Hepatocyte (in vitro differentiated cells): ENCODE results near the gene PDE1C. TPM values are rescaled to one million over a fixed set of nuclear protein-coding genes. Genes with fewer than 3 reads are reported as not detected.
"Not testable (repeated sequence)": the region's sequence is repeated elsewhere in the genome, so short reads cannot be mapped to it uniquely, and the experiment has no call there.

Source experiments
- DNase-seq: peaks from one replicate; pipeline ENCODE4 v3.0.0-alpha.2; 2016; ENCODE audit warnings: low spot score
- H2AFZ ChIP-seq: fragments of 200-600 bp; sonication (generic); 2 replicates; pipeline ENCODE4 v1.6.0; 2016; ENCODE audit warnings: antibody characterized with exemption, mild to moderate bottlenecking
- H3K27ac ChIP-seq: fragments of 200-600 bp; sonication (generic); 2 replicates; pipeline ENCODE4 v1.5.1; 2016; ENCODE audit warnings: mild to moderate bottlenecking
- H3K27me3 ChIP-seq: fragments of 200-600 bp; sonication (generic); 2 replicates; pipeline ENCODE4 v1.6.1; 2016
- H3K36me3 ChIP-seq: fragments of 200-600 bp; sonication (generic); replicated peaks from 2 replicates; pipeline ENCODE4 v1.5.1; 2016; ENCODE audit warnings: low read depth; ENCODE audit not compliant: insufficient read depth
- H3K4me1 ChIP-seq: fragments of 200-600 bp; sonication (generic); 2 replicates; pipeline ENCODE4 v1.5.1; 2016; ENCODE audit warnings: mild to moderate bottlenecking, moderate library complexity; ENCODE audit not compliant: insufficient read depth
- H3K4me2 ChIP-seq: fragments of 200-600 bp; sonication (generic); 2 replicates; pipeline ENCODE4 v1.6.0; 2016
- H3K4me3 ChIP-seq: fragments of 200-600 bp; sonication (generic); 2 replicates; pipeline ENCODE4 v1.5.1; 2016; ENCODE audit warnings: mild to moderate bottlenecking
- H3K79me2 ChIP-seq: fragments of 200-600 bp; sonication (generic); 2 replicates; pipeline ENCODE4 v1.6.0; 2017; ENCODE audit warnings: mild to moderate bottlenecking
- H3K9me2 ChIP-seq: fragments of 200-600 bp; sonication (generic); replicated peaks from 2 replicates; pipeline ENCODE4 v1.6.0; 2017; ENCODE audit warnings: mild to moderate bottlenecking; ENCODE audit not compliant: insufficient read depth
- H3K9me3 ChIP-seq: fragments of 200-600 bp; sonication (generic); 2 replicates; pipeline ENCODE4 v1.5.1; 2016; ENCODE audit warnings: low read depth, mild to moderate bottlenecking
- H4K20me1 ChIP-seq: fragments of 200-600 bp; sonication (generic); 2 replicates; pipeline ENCODE4 v1.6.0; 2016; ENCODE audit warnings: mild to moderate bottlenecking; ENCODE audit not compliant: insufficient read depth, poor library complexity, severe bottlenecking
- EZH2 ChIP-seq: fragments of 200-600 bp; sonication (generic); IDR thresholded peaks from 2 replicates; pipeline ENCODE4 v1.6.1; 2016; ENCODE audit warnings: antibody characterized with exemption, mild to moderate bottlenecking, borderline replicate concordance
- EZH2phosphoT487 ChIP-seq: fragments of 200-600 bp; sonication (generic); IDR thresholded peaks from one replicate; pipeline ENCODE4 v1.6.1; 2018; ENCODE audit warnings: antibody characterized with exemption, mild to moderate bottlenecking, low read depth, moderate library complexity; ENCODE audit not compliant: unreplicated experiment, severe bottlenecking
- WGBS: methylation state at CpG from one replicate; pipeline ENCODE4 v1.1.6; 2016; ENCODE audit warnings: low lambda C conversion rate; ENCODE audit errors: missing lambda C conversion rate; 5-methylcytosine and 5-hydroxymethylcytosine counted together
- polyA plus RNA-seq: library from polyadenylated mRNA; unstranded; fragments of >200 nt; fragmentation: Nextera tagmentation; extraction: Ambion mirVana; gene quantifications from 2 replicates; pipeline ENCODE4 v1.2.1, GENCODE V29; 2016
- total RNA-seq: library from RNA; depleted of rRNA; stranded (reverse); fragments of >200 nt; gene quantifications from 2 replicates; pipeline ENCODE4 v1.2.3, GENCODE V29; 2014
- TF ChIP-seq, protein P1 (sequence below): fragments of 200-600 bp; sonication (generic); IDR thresholded peaks from 2 replicates; pipeline ENCODE4 v1.5.1; 2016; ENCODE audit warnings: antibody characterized with exemption, mild to moderate bottlenecking; ENCODE audit not compliant: poor library complexity

Gene PDE1C
- total and polyA plus RNA-seq, 2 experiments from 2014 or later: 1.8 to 5.0 TPM

DNA sequence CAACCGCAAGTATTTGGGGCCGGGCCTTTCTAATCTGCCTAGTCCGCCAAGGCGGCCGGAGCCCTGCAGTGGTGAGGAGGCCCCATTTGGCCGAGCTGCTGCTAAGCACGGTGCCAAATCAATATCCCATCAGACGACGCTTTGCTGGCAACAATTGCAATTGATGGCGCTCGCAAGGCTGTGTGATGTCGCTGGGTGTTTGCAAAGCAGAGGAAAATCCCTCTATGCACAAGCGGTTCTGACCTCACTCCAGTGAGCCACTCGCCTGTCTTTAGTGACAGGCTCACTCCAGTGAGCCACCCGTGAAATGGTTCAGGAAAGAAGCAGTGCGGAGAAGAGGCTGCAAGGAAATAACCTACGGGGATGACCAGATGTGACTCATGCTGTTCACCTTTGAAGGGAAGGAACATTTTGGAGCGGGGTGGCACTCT is 18.3 kb upstream of the PDE1C start:
- no peak for DNase-seq
- no peak overlapping the region for H3K4me2 ChIP-seq
- no peak overlapping the region for H3K27ac ChIP-seq
- no peaks in the 10 kb centered on the region for H3K36me3 ChIP-seq
- no peaks in the 10 kb centered on the region for H3K79me2 ChIP-seq
- no peaks in the 10 kb centered on the region for H3K9me3 ChIP-seq
- no peaks in the 10 kb centered on the region for H3K27me3 ChIP-seq
- no peak overlapping the region for H2AFZ ChIP-seq
- no peaks in the 10 kb centered on the region for H3K4me1 ChIP-seq
- 82% methylated on average over 17 of the region's 18 CpGs for WGBS
- no peaks in the 10 kb centered on the region for H3K9me2 ChIP-seq
- no peak overlapping the region for H3K4me3 ChIP-seq
- H4K20me1 ChIP-seq: no peaks in the 10 kb centered on the region
- TF ChIP-seq EZH2 (no peak), EZH2phosphoT487 (no peak)
- TF ChIP-seq, protein P1, sequence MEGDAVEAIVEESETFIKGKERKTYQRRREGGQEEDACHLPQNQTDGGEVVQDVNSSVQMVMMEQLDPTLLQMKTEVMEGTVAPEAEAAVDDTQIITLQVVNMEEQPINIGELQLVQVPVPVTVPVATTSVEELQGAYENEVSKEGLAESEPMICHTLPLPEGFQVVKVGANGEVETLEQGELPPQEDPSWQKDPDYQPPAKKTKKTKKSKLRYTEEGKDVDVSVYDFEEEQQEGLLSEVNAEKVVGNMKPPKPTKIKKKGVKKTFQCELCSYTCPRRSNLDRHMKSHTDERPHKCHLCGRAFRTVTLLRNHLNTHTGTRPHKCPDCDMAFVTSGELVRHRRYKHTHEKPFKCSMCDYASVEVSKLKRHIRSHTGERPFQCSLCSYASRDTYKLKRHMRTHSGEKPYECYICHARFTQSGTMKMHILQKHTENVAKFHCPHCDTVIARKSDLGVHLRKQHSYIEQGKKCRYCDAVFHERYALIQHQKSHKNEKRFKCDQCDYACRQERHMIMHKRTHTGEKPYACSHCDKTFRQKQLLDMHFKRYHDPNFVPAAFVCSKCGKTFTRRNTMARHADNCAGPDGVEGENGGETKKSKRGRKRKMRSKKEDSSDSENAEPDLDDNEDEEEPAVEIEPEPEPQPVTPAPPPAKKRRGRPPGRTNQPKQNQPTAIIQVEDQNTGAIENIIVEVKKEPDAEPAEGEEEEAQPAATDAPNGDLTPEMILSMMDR: no peak

DNA sequence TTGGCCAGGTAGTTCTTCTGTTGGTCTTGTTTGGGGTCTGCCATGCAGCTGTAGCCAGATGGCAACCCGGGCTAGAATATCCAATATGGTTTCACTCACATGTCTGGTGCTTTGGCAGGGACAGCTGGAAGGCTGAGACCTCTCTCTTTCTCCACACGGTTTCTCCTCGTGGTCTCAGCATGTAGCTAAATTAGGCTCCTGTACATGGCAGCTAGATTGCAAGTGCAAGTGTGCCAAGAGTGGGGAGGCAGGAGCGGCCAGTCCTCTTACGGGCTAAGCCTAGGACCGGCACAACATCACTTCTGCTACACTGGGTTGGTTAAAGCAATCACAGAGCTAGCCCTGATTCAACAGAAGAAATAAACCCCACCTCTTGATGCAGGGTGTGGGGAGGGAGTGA is 9.3 kb upstream of the PDE1C start:
- no peak for TF ChIP-seq EZH2phosphoT487
- TF ChIP-seq, protein P1: no peak
- no peak for TF ChIP-seq EZH2
- Histone ChIP-seq H3K4me2 (no peak overlapping the region), H3K9me2 (no peaks in the 10 kb centered on the region), H4K20me1 (no peaks in the 10 kb centered on the region), H3K79me2 (no peaks in the 10 kb centered on the region), H3K9me3 (no peaks in the 10 kb centered on the region), H3K36me3 (no peaks in the 10 kb centered on the region), H3K27ac (no peak overlapping the region), H2AFZ (no peak overlapping the region), H3K4me1 (no peaks in the 10 kb centered on the region), H3K27me3 (peaks cover 13% of the 10 kb centered on the region), H3K4me3 (no peak overlapping the region)
- DNase-seq: no peak
- WGBS: 93% methylated on average over 6 of the region's 6 CpGs

DNA sequence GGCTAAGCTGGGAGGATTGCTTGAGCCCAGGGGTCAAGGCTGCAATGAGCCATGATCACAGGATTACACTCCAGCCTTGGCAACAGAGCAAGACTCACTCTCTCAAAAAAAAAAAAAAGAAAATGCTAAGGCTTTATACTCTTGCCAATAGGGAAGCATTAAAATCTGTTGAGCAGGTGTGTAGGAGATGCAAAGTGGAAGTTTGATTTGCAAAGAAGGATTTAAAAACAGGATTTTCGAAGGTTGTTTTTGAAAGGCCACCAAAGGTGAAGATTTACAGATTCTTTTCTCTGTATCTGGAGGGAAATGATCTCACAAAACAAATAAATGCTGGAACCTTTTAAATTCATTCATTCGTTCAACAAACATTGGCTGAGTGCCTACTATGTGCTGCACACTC is 8.6 kb upstream of the PDE1C start:
- TF ChIP-seq, protein P1: no peak
- TF ChIP-seq EZH2 (no peak), EZH2phosphoT487 (no peak)
- no peaks in the 10 kb centered on the region for H4K20me1 ChIP-seq
- no peak overlapping the region for H3K4me2 ChIP-seq
- H3K4me3 ChIP-seq: no peak overlapping the region
- H3K27me3 ChIP-seq: peaks cover 20% of the 10 kb centered on the region
- 81% methylated on average over 2 of the region's 2 CpGs for WGBS
- DNase-seq: no peak
- H2AFZ ChIP-seq: no peak overlapping the region
- no peaks in the 10 kb centered on the region for H3K79me2 ChIP-seq
- no peaks in the 10 kb centered on the region for H3K9me3 ChIP-seq
- H3K9me2 ChIP-seq: no peaks in the 10 kb centered on the region
- no peaks in the 10 kb centered on the region for H3K4me1 ChIP-seq
- H3K36me3 ChIP-seq: no peaks in the 10 kb centered on the region
- no peak overlapping the region for H3K27ac ChIP-seq

DNA sequence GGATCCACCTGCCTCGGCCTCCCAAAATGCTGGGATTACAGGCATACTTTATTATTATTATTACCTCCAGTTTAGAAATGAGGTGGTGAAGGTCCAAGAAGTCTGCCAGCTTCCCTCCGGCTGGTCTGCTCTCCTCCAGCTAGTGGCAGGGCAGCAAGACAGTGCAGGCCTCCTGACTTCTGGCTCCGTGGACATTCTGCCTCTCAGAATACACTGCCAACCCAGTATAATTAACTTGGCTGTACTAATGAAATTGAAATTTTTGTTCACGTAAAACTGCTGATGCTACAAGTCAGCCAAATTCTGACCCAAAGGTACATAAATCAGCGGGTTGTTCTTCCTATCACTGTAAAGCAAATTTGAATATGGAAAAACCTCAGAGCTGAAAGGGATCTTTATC is 7.6 kb upstream of the PDE1C start:
- DNase-seq: no peak
- H3K9me3 ChIP-seq: no peaks in the 10 kb centered on the region
- H3K27ac ChIP-seq: no peak overlapping the region
- 89% methylated on average over 5 of the region's 5 CpGs for WGBS
- peaks cover 30% of the 10 kb centered on the region for H3K27me3 ChIP-seq
- no peaks in the 10 kb centered on the region for H4K20me1 ChIP-seq
- no peak overlapping the region for H2AFZ ChIP-seq
- H3K36me3 ChIP-seq: no peaks in the 10 kb centered on the region
- no peak overlapping the region for H3K4me3 ChIP-seq
- no peak overlapping the region for H3K4me2 ChIP-seq
- no peaks in the 10 kb centered on the region for H3K79me2 ChIP-seq
- TF ChIP-seq EZH2 (no peak), EZH2phosphoT487 (no peak)
- no peaks in the 10 kb centered on the region for H3K4me1 ChIP-seq
- no peaks in the 10 kb centered on the region for H3K9me2 ChIP-seq

DNA sequence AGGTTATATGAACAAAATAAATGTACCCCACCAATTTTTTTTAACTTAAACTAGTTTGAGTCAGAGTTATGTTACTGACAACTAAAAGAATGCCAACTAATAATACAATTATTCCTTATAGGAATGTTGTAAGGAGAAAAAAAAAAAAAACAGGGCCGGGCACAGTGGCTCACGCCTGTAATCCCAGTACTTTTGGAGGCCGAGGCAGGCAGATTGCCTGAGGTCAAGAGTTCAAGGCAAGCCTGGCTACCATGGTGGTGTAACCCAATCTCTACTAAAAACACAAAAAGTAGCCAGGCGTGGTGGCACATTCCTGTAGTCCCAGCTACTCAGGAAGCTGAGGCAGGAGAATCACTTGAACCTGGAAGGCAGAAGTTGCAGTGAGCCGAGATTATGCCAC is 6.6 kb upstream of the PDE1C start:
- not testable (repeated sequence) for H3K36me3 ChIP-seq, H3K9me3 ChIP-seq, H3K9me2 ChIP-seq, H4K20me1 ChIP-seq, H2AFZ ChIP-seq, H3K4me2 ChIP-seq, H3K79me2 ChIP-seq, H3K4me1 ChIP-seq, H3K27ac ChIP-seq, DNase-seq, H3K4me3 ChIP-seq
- H3K27me3 ChIP-seq: peaks cover 40% of the 10 kb centered on the region
- WGBS: 60% methylated on average over 5 of the region's 5 CpGs
